HepG2 (cell line): ENCODE results near the gene CACNA1C. TPM values are rescaled to one million over a fixed set of nuclear protein-coding genes. Genes with fewer than 3 reads are reported as not detected.

Experiments
- ARNTL ChIP-seq: sonication (generic); formaldehyde crosslinking; IDR thresholded peaks from 2 replicates; pipeline ENCODE4 v1.4.0; 2020; ENCODE audit warnings: mild to moderate bottlenecking, missing genetic modification reagents
- BCL3 ChIP-seq: sonication (generic); formaldehyde crosslinking; IDR thresholded peaks from 2 replicates; pipeline ENCODE4 v1.5.1; 2020; ENCODE audit warnings: mild to moderate bottlenecking, missing genetic modification reagents, moderate library complexity
- FIP1L1 ChIP-seq: fragments of 200-400 bp; formaldehyde crosslinking; IDR thresholded peaks from 2 replicates; pipeline ENCODE4 v1.6.1; 2018; ENCODE audit warnings: low read depth, mild to moderate bottlenecking, low read length, moderate library complexity, borderline replicate concordance; ENCODE audit not compliant: insufficient read depth
- FOSL2 ChIP-seq: sonication (generic); formaldehyde crosslinking; IDR thresholded peaks from 2 replicates; pipeline ENCODE4 v1.4.0; 2020; ENCODE audit warnings: missing genetic modification reagents
- FOXC1 ChIP-seq: sonication (generic); formaldehyde crosslinking; IDR thresholded peaks from 2 replicates; pipeline ENCODE4 v1.8.0; 2022; ENCODE audit warnings: mild to moderate bottlenecking, missing genetic modification reagents, borderline replicate concordance
- FOXM1 ChIP-seq: sonication (generic); formaldehyde crosslinking; IDR thresholded peaks from 2 replicates; pipeline ENCODE4 v1.5.0; 2020; ENCODE audit warnings: missing genetic modification reagents
- HMG20A ChIP-seq: IDR thresholded peaks from 2 replicates; pipeline ENCODE4 v1.6.1; 2016; ENCODE audit warnings: borderline replicate concordance
- HOXA9 ChIP-seq: sonication (generic); formaldehyde crosslinking; IDR thresholded peaks from 2 replicates; pipeline ENCODE4 v1.8.1; 2022; ENCODE audit warnings: missing genetic modification reagents, mild to moderate bottlenecking, moderate library complexity, borderline replicate concordance
- RARA ChIP-seq: IDR thresholded peaks from 2 replicates; pipeline ENCODE4 v1.6.1; 2016; ENCODE audit warnings: missing genetic modification reagents, missing compliant biosample characterization
- REL ChIP-seq: sonication (generic); formaldehyde crosslinking; conservative IDR thresholded peaks from 2 replicates; pipeline ENCODE4 v1.8.0; 2022; ENCODE audit warnings: mild to moderate bottlenecking, missing genetic modification reagents, moderate library complexity
- REST ChIP-seq, 2 experiments: IDR thresholded peaks; 2 replicates each; pipeline ENCODE4 v1.6.1; 2011 to 2012; ENCODE audit warnings: low read length in 2 of 2, borderline replicate concordance in 1 of 2, low read depth in 1 of 2, mild to moderate bottlenecking in 1 of 2, moderate library complexity in 1 of 2
- USF2 ChIP-seq, 2 experiments: sonication (generic) in 1 of 2; formaldehyde crosslinking in 1 of 2; IDR thresholded peaks; 2 replicates each; pipeline versions ENCODE4 v1.5.1 to v1.6.1; 2011 to 2020; ENCODE audit warnings: borderline replicate concordance in 1 of 2, low read depth in 1 of 2, low read length in 1 of 2, mild to moderate bottlenecking in 1 of 2, missing genetic modification reagents in 1 of 2, moderate library complexity in 1 of 2
- WIZ ChIP-seq: sonication (generic); formaldehyde crosslinking; IDR thresholded peaks from 2 replicates; pipeline ENCODE4 v1.5.1; 2020; ENCODE audit warnings: mild to moderate bottlenecking, missing genetic modification reagents
- ZBTB44 ChIP-seq: sonication (generic); formaldehyde crosslinking; IDR thresholded peaks from 2 replicates; pipeline ENCODE4 v1.4.0; 2020; ENCODE audit warnings: missing genetic modification reagents
- ZIK1 ChIP-seq: sonication (generic); formaldehyde crosslinking; IDR thresholded peaks from 2 replicates; pipeline ENCODE4 v1.5.0; 2020; ENCODE audit warnings: mild to moderate bottlenecking, low read depth, missing genetic modification reagents, borderline replicate concordance
- ZKSCAN1 ChIP-seq: fragments of 150-350 bp; IDR thresholded peaks from 2 replicates; pipeline ENCODE4 v1.6.1; 2014; ENCODE audit warnings: low read length
- ZNF160 ChIP-seq: sonication (generic); formaldehyde crosslinking; IDR thresholded peaks from 2 replicates; pipeline ENCODE4 v1.8.0; 2022; ENCODE audit warnings: mild to moderate bottlenecking, inconsistent platforms, missing genetic modification reagents
- ZNF326 ChIP-seq: sonication (generic); formaldehyde crosslinking; IDR thresholded peaks from 2 replicates; pipeline ENCODE4 v1.4.0; 2020; ENCODE audit warnings: missing genetic modification reagents, borderline replicate concordance
- ZNF333 ChIP-seq: sonication (generic); formaldehyde crosslinking; IDR thresholded peaks from 2 replicates; pipeline ENCODE4 v1.4.0; 2020; ENCODE audit warnings: mild to moderate bottlenecking, missing genetic modification reagents, borderline replicate concordance
- ZNF619 ChIP-seq: sonication (generic); formaldehyde crosslinking; IDR thresholded peaks from 2 replicates; pipeline ENCODE4 v1.4.0; 2020; ENCODE audit warnings: mild to moderate bottlenecking, missing genetic modification reagents
- ZNF670 ChIP-seq: sonication (generic); formaldehyde crosslinking; IDR thresholded peaks from 2 replicates; pipeline ENCODE4 v1.8.0; 2022; ENCODE audit warnings: mild to moderate bottlenecking, missing genetic modification reagents, borderline replicate concordance
- ZNF766 ChIP-seq: sonication (generic); formaldehyde crosslinking; IDR thresholded peaks from 2 replicates; pipeline ENCODE4 v1.5.0; 2020; ENCODE audit warnings: missing genetic modification reagents, borderline replicate concordance
- polyA plus RNA-seq, 8 experiments: library from polyadenylated mRNA; depleted of rRNA in 3 of 8; stranded (reverse) in 7 of 8; unstranded in 1 of 8; fragments of >200 nt; fragmentation: Illumina TruSeq in 4 of 8; extraction: Trizol in 4 of 8; gene quantifications; 2 replicates each; pipeline versions ENCODE4 v1.2.1 to v1.2.3, GENCODE V29; 2011 to 2016; ENCODE audit warnings: low read depth in 4 of 8, missing spikeins in 1 of 8, mixed read lengths in 1 of 8; ENCODE audit not compliant: insufficient read depth in 1 of 8
- total RNA-seq, 5 experiments: library from RNA; depleted of rRNA; stranded (reverse); fragments of >200 nt; fragmentation: Illumina TruSeq; extraction: Trizol; gene quantifications; 2 replicates each; pipeline ENCODE4 v1.2.3, GENCODE V29; 2016; ENCODE audit warnings: low read depth in 1 of 5

Gene CACNA1C
- total and polyA plus RNA-seq, 2 of the 13 experiments (the other 11 are each of a cell fraction or from before 2014, with no cell fraction given): not detected

DNA sequence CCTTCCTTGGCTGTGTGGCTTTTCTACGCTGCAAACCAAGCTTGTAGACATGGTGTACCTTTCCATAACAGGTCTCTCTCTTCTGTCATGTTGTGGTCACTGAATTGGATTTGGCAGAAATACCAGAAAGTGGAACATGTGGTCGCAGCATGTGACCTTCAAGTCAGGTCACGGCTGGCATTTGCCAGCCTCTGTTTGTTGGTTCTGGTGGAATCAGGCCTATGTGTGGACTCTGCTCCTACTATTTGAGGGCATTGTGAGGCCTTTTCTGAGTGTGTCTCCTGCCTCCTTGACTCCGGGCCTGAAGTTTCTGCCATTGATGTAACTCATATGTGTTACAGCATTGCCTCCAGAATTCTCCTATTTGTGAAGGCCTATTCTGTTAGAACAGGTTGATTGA, 116.7 kb downstream of the CACNA1C start (continued):
- TF ChIP-seq RARA (CRISPR knock-in tag) (peak; percentile 55), HOXA9 (no peak), FOXM1 (CRISPR knock-in tag) (no peak), ZIK1 (CRISPR knock-in tag) (no peak), ZNF670 (CRISPR knock-in tag) (no peak), REST (IDR thresholded peaks at IDR 0.05; ENCODE audit: borderline replicate concordance in 1 of 2, low read depth in 1 of 2, low read length in 2 of 2) (no peak), REL (CRISPR knock-in tag) (no peak), BCL3 (no peak), ZKSCAN1 (no peak), FIP1L1 (no peak), FOSL2 (CRISPR knock-in tag) (0 out of 2 replicates have a peak, but pooled peaks have one; percentile 11), ARNTL (CRISPR knock-in tag) (no peak), ZNF160 (CRISPR knock-in tag) (no peak), ZBTB44 (CRISPR knock-in tag) (no peak), ZNF326 (CRISPR knock-in tag) (no peak), WIZ (no peak), FOXC1 (CRISPR knock-in tag) (no peak), USF2 (IDR thresholded peaks at IDR 0.05; ENCODE audit: low read depth, low read length) (peak; percentile 48; the same call in 1 of the 2 replicates), USF2 (CRISPR knock-in tag; IDR thresholded peaks at IDR 0.05; ENCODE audit: borderline replicate concordance) (no peak), ZNF333 (CRISPR knock-in tag) (no peak), ZNF619 (CRISPR knock-in tag) (no peak), HMG20A (CRISPR knock-in tag) (no peak), ZNF766 (CRISPR knock-in tag) (no peak)
